Nephron (organoid): ENCODE data around the gene SF3A2.

Experiments
- H3K27ac Mint-ChIP-seq, 3 experiments: 2 replicates each; pipeline ENCODE4 v1.8.0; 2020; ENCODE audit warnings: mixed read lengths in 3 of 3, mild to moderate bottlenecking in 2 of 3, moderate library complexity in 1 of 3
- H3K27me3 Mint-ChIP-seq: 2 replicates; pipeline ENCODE4 v1.8.0; 2021; ENCODE audit warnings: low read depth, mild to moderate bottlenecking, moderate library complexity, mixed read lengths
- H3K36me3 Mint-ChIP-seq: 2 replicates; pipeline ENCODE4 v1.8.0; 2020; ENCODE audit warnings: low read depth, mixed read lengths
- H3K4me1 Mint-ChIP-seq: 2 replicates; pipeline ENCODE4 v1.8.0; 2020; ENCODE audit warnings: mixed read lengths
- H3K4me3 Mint-ChIP-seq, 3 experiments: 2 replicates each; pipeline ENCODE4 v1.8.0; 2020; ENCODE audit warnings: mild to moderate bottlenecking in 3 of 3, mixed read lengths in 3 of 3, moderate library complexity in 2 of 3
- H3K9me3 Mint-ChIP-seq: 2 replicates; pipeline ENCODE4 v1.8.0; 2020; ENCODE audit warnings: mixed read lengths
- TF ChIP-seq, protein P1 (sequence below), 3 experiments: fragments of 200-600 bp; sonication (generic); IDR thresholded peaks; one replicate each; pipeline ENCODE4 v1.5.0; 2021; ENCODE audit warnings: antibody characterized with exemption in 3 of 3; ENCODE audit not compliant: unreplicated experiment in 3 of 3

The SF3A2 gene

DNA sequence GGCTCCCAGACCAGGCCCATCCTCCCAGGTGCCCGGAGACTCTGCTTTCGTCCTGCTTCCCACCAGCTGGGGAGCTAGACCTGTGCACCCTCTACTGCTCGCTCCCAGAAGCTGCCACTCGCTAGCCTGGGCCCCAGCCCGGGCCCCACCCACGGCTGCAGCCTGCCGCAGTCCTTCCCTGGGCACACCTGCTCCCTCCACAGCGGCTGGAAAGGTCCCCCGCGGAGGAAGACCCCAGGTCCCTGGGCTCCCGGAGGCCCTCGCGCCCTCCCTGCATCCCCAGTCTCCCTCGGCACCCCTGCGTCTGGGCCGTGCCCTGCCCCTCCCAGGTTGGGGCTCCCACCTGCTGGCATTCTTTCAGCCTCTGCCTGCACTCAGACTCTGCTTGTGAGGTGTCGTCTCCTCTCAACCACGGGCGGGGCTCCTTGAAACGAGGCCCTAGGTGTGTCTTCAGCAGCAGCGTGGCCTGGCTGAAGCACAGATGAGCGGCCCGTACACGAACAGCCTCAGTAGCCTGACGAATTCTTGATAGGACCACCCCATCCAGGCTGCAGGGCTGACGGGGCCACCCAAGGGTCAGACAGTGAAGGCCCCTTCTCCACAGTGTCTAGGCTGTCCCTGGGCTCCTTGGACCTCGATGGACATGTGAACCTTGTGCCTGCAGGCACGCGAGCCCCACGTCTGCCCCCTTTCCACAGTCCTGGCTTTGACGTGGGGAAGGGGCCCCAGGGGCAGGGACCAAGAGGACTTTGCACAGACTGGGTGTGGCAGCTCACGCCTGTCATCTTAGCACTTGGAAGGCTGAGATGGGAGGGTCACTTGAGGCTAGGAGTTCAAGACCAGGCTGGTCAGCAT lies 44.9 kb upstream of the SF3A2 start:
- Mint-ChIP-seq H3K4me1 (peaks cover 8% of the 10 kb centered on the region), H3K4me3 (no peak overlapping the region), H3K9me3 (no peaks in the 10 kb centered on the region), H3K27me3 (no peaks in the 10 kb centered on the region), H3K36me3 (peaks cover 24% of the 10 kb centered on the region), H3K27ac (no peak overlapping the region)
- TF ChIP-seq, protein P1, sequence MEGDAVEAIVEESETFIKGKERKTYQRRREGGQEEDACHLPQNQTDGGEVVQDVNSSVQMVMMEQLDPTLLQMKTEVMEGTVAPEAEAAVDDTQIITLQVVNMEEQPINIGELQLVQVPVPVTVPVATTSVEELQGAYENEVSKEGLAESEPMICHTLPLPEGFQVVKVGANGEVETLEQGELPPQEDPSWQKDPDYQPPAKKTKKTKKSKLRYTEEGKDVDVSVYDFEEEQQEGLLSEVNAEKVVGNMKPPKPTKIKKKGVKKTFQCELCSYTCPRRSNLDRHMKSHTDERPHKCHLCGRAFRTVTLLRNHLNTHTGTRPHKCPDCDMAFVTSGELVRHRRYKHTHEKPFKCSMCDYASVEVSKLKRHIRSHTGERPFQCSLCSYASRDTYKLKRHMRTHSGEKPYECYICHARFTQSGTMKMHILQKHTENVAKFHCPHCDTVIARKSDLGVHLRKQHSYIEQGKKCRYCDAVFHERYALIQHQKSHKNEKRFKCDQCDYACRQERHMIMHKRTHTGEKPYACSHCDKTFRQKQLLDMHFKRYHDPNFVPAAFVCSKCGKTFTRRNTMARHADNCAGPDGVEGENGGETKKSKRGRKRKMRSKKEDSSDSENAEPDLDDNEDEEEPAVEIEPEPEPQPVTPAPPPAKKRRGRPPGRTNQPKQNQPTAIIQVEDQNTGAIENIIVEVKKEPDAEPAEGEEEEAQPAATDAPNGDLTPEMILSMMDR (IDR thresholded peaks at IDR 0.05; ENCODE audit: unreplicated experiment in 3 of 3): no peak

DNA sequence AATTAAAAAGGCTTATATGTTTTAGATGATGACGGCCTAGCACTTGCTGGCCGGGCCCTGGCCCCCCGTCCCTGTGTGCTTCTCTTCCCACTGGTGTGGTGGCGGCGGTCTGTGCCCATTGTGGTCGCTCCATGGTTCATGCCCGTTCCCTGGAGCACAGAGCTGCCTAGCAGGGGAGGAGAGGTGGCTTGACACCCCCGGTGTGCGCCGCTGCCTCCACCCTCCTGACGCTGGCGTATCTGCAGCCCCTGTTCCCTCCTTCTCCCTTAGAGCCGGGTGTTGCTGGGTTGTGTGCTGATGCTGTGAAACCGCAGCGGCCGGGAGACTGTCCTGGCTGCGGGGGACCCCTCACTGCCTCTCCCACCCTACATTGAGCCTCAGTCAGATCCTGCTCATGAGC lies 43.8 kb upstream of the SF3A2 start:
- Mint-ChIP-seq H3K4me3 (no peak overlapping the region), H3K36me3 (peaks cover 26% of the 10 kb centered on the region), H3K27me3 (no peaks in the 10 kb centered on the region), H3K4me1 (no peaks in the 10 kb centered on the region), H3K9me3 (no peaks in the 10 kb centered on the region), H3K27ac (no peak overlapping the region)
- TF ChIP-seq, protein P1 (IDR thresholded peaks at IDR 0.05; ENCODE audit: unreplicated experiment in 3 of 3): no peak

DNA sequence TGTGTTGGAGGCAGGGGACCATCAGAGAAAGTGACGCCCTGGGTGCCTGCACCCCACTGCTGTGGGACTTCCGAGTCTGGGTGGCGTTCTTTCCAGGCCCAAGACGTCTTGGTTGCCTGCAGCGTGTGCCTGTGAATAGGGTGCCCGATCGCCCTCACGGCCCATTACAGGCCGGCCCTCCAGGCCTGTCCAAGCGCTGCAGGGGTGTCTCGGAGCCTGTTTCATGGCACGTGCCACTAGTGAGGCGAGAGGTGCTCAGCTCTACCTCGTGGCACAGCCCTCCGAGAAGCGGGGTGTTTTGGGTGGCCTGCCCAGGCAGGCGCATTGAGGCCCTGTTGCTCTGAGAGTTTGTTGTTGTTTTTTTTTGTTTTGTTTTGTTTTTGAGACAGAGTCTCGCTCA lies 42.8 kb upstream of the SF3A2 start:
- no peaks in the 10 kb centered on the region for H3K4me1 Mint-ChIP-seq
- no peaks in the 10 kb centered on the region for H3K9me3 Mint-ChIP-seq
- no peaks in the 10 kb centered on the region for H3K27me3 Mint-ChIP-seq
- no peak overlapping the region for H3K4me3 Mint-ChIP-seq
- H3K27ac Mint-ChIP-seq: no peak overlapping the region
- TF ChIP-seq, protein P1 (IDR thresholded peaks at IDR 0.05; ENCODE audit: unreplicated experiment in 3 of 3): no peak
- H3K36me3 Mint-ChIP-seq: peaks cover 28% of the 10 kb centered on the region

DNA sequence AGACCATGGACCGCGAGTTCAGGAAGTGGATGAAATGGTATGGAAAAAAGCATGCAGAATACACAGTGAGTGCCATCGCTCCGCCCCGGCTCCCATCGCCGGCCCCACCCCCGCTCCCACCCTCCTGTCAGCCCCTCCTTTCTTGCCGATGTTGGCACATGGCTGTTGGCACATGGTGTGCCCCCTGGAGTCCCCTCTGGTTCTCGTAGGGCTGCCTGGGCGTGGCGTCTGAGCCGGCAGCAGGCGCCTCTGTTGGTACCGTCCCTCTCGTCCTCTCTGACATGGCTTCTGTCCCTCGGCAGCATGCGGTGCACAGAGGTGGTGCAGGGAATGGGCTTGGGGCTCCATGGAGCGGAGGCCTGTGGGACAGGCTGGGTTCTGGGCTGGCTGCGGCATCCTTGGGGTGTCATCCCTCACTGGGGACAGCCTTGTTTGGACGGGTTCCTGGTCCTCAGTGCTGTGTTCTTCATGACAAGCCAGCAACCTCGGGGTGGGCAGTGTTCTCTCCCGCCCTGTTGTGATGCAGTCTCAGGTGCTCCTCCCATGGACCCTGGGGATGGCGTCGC lies 42.0 kb upstream of the SF3A2 start:
- Mint-ChIP-seq H3K4me1 (no peaks in the 10 kb centered on the region), H3K36me3 (peaks cover 31% of the 10 kb centered on the region), H3K9me3 (no peaks in the 10 kb centered on the region), H3K4me3 (no peak overlapping the region), H3K27me3 (no peaks in the 10 kb centered on the region), H3K27ac (no peak overlapping the region)
- TF ChIP-seq, protein P1 (IDR thresholded peaks at IDR 0.05; ENCODE audit: unreplicated experiment in 3 of 3): no peak

DNA sequence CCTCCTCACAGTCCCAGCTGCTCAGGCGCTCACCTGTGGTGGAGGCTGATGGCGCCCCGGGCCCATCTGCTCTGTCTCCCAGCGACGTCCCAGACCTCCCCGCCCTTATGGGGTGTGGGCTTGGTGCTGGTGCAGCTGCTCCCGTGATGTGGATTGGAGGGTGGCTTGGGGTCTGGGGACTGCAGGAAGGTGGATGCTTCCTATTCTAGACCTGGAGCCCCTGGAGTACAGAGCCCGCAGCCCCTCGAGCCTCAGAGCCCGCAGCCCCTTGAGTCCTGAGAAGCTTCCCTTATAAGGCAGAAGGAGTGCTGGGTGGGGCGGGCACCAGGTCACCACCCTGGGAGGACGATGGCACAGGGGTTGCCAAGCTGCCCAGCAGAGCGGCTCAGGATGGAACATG lies 41.3 kb upstream of the SF3A2 start:
- Mint-ChIP-seq H3K9me3 (no peaks in the 10 kb centered on the region), H3K36me3 (peaks cover 31% of the 10 kb centered on the region), H3K4me1 (no peaks in the 10 kb centered on the region), H3K27me3 (no peaks in the 10 kb centered on the region), H3K27ac (no peak overlapping the region), H3K4me3 (no peak overlapping the region)
- TF ChIP-seq, protein P1 (IDR thresholded peaks at IDR 0.05; ENCODE audit: unreplicated experiment in 3 of 3): no peak

DNA sequence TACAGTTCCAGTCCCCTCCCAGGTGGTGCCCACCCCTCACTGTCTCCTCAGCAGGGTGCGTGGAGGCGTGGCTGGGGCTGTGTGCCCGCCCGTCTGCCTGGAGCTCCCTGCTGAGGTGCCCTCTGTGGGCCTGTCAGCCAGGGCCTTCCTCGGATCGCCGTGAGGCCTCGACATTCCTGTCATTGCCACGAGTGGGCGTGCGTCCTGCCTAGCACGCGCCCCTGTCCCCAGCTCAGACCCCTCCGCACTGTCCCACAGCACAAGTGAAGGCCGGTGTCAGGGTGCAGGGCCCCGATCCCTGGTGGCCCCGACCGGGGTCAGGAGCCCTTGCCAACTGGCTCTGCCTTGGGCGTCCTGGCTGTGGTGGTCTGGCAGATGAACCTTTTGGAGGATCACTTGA lies 40.7 kb upstream of the SF3A2 start:
- TF ChIP-seq, protein P1 (IDR thresholded peaks at IDR 0.05; ENCODE audit: unreplicated experiment in 3 of 3): no peak
- Mint-ChIP-seq H3K9me3 (no peaks in the 10 kb centered on the region), H3K4me1 (no peaks in the 10 kb centered on the region), H3K27ac (no peak overlapping the region), H3K36me3 (peaks cover 30% of the 10 kb centered on the region), H3K27me3 (no peaks in the 10 kb centered on the region), H3K4me3 (no peak overlapping the region)
